Heart left ventricle (tissue), 13 donors: ENCODE data around the gene DCDC1.

Experiments used
- CTCF ChIP-seq, 12 donors: fragments of 200-600 bp; sonication (generic) in 4 of 12; IDR thresholded peaks; one replicate each; pipeline versions ENCODE4 v1.5.0 to v1.8.0; 2018 to 2022; ENCODE audit warnings: antibody characterized with exemption in 12 of 12, mild to moderate bottlenecking in 5 of 12
- POLR2A ChIP-seq, 2 donors: fragments of 450-650 bp; IDR thresholded peaks; one replicate each; pipeline ENCODE4 v1.6.1; 2017; ENCODE audit warnings: antibody characterized with exemption in 2 of 2, mild to moderate bottlenecking in 2 of 2, moderate library complexity in 2 of 2
- donor health status: ischemic (EF 13 %, LVEDD 7.1; RV severe dilation, severe dysfunction).
- donor health status: DM: no; HTN: yes; CAD: no.
- donor health status: DM: no; HTN: no; CAD: no.
- donor health status: ischemic (EF 25% LVEDD 6.9; RV normal size, moderate dysfunction).
- donor health status: ischemic (EF 25% LVEDD 5.7; RV mildly dilated, moderate dysfunction).
- donor health status: ischemic (EF 35%, LVEDD 5.7; RV mildly dilated, moderate dysfunction).
- donor health status: nonischemic (EF 11% LVEDD 7.7; RV severe dilation, severe dysfunction).
- donor health status: DM: yes; HTN: yes; CAD: no.
- donor health status: PGD.
- donor health status: ischemic (EF 29% LVEDD 5.4; RV normal size, mild dysfunction).
- donor health status: nonischemic (EF 23%, LVEDD 6.1; RV moderate dilation, normal function).

GRCh38 chr11:30956751-30957150 lies 412.8 kb downstream of the DCDC1 start:
- TF ChIP-seq CTCF (IDR thresholded peaks at IDR 0.05) (no peak), POLR2A (IDR thresholded peaks at IDR 0.05) (no peak)
